B cell (primary cell): ENCODE results near the gene C5orf15.

ENCODE experiments used
- EZH2 ChIP-seq: IDR thresholded peaks from 2 replicates; pipeline ENCODE4 v1.6.1; 2012; ENCODE audit warnings: borderline replicate concordance, low read depth, mild to moderate bottlenecking, moderate library complexity, low read length; ENCODE audit not compliant: insufficient read depth, poor library complexity, severe bottlenecking
- TF ChIP-seq, protein P1 (sequence below): fragments of 200-600 bp; IDR thresholded peaks from one replicate; pipeline ENCODE4 v1.8.0; 2022; ENCODE audit warnings: antibody characterized with exemption, mild to moderate bottlenecking

DNA sequence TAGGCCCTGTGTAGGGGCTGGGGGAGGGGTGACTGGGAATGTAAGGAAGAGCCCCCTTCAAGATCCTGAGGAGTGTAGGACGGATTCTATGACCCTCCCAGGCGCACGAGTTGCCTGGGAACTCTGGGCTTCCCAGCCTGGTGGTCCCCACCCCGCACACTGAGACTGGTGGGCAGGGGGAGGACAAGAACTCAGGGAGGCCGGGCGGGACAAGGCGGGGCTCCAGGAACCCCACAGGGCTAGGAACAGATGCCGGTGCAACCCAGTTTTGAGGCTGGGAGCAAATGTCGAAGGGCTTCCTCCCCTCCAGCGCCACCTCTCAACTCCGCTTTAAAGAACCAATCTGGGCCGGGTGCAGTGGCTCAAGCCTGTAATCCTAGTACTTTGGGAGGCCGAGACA is 37.7 kb upstream of the C5orf15 start:
- TF ChIP-seq, protein P1, sequence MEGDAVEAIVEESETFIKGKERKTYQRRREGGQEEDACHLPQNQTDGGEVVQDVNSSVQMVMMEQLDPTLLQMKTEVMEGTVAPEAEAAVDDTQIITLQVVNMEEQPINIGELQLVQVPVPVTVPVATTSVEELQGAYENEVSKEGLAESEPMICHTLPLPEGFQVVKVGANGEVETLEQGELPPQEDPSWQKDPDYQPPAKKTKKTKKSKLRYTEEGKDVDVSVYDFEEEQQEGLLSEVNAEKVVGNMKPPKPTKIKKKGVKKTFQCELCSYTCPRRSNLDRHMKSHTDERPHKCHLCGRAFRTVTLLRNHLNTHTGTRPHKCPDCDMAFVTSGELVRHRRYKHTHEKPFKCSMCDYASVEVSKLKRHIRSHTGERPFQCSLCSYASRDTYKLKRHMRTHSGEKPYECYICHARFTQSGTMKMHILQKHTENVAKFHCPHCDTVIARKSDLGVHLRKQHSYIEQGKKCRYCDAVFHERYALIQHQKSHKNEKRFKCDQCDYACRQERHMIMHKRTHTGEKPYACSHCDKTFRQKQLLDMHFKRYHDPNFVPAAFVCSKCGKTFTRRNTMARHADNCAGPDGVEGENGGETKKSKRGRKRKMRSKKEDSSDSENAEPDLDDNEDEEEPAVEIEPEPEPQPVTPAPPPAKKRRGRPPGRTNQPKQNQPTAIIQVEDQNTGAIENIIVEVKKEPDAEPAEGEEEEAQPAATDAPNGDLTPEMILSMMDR = no peak
- TF ChIP-seq EZH2 = no peak
